ENCODE data around the gene CXXC4. TPM values are rescaled to one million over a fixed set of nuclear protein-coding genes. Genes with fewer than 3 reads are reported as not detected.

The CXXC4 gene
- total RNA-seq, 1 experiment from 2014 or later: 0.76 TPM

DNA sequence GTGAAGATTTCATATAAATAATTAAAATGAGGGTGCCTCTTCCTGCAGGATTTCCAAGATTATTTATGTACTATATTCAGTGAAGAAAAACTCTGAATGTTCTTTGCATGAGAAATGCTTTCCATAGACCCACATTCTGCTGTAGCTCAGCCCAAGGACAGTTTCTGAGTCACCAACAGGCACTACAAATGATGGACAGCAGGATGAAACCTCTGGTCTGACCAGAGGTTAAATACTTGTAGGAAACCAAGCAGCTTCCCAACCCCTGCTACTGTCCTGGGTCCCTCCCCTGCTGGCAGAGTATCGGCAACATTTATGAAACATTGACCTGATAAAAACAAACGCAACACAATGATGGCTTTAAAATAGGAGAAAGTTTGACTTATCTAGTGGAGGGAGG lies 73.1 kb downstream of the CXXC4 start:
- H2AFZ ChIP-seq: no peak overlapping the region
- DNase-seq: no peak
- no peak overlapping the region for H3K4me2 ChIP-seq
- no peak overlapping the region for H3K27ac ChIP-seq
- no peaks in the 10 kb centered on the region for H4K20me1 ChIP-seq (ENCODE audit: insufficient read depth)
- no peaks in the 10 kb centered on the region for H3K9me2 ChIP-seq (ENCODE audit: insufficient read depth)
- H3K4me3 ChIP-seq: no peak overlapping the region
- TF ChIP-seq EZH2 (IDR thresholded peaks at IDR 0.05; ENCODE audit: low read depth): no peak
- TF ChIP-seq, protein P1, sequence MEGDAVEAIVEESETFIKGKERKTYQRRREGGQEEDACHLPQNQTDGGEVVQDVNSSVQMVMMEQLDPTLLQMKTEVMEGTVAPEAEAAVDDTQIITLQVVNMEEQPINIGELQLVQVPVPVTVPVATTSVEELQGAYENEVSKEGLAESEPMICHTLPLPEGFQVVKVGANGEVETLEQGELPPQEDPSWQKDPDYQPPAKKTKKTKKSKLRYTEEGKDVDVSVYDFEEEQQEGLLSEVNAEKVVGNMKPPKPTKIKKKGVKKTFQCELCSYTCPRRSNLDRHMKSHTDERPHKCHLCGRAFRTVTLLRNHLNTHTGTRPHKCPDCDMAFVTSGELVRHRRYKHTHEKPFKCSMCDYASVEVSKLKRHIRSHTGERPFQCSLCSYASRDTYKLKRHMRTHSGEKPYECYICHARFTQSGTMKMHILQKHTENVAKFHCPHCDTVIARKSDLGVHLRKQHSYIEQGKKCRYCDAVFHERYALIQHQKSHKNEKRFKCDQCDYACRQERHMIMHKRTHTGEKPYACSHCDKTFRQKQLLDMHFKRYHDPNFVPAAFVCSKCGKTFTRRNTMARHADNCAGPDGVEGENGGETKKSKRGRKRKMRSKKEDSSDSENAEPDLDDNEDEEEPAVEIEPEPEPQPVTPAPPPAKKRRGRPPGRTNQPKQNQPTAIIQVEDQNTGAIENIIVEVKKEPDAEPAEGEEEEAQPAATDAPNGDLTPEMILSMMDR (conservative IDR thresholded peaks at IDR 0.05): no peak
- no TSS peak for BruUV-seq (replicated peaks)
- intact Hi-C loops (cut with micrococcal nuclease; ENCODE audit: unreplicated experiment): no loop called here
- no peaks in the 10 kb centered on the region; the same call in 1 of the 2 replicates for H3K4me1 ChIP-seq (replicated peaks; ENCODE audit: insufficient read depth)
- H3K9me3 ChIP-seq (ENCODE audit: insufficient read depth, low read depth): no peaks in the 10 kb centered on the region
- H3K36me3 ChIP-seq (ENCODE audit: low read depth): no peaks in the 10 kb centered on the region
- H3K27me3 ChIP-seq (ENCODE audit: insufficient read depth, low read depth): no peaks in the 10 kb centered on the region
- POLR2A ChIA-PET (ENCODE audit: unreplicated experiment): no interaction called here
- H3F3A ChIP-seq (ENCODE audit: insufficient read depth, low read depth): no peaks in the 10 kb centered on the region
- CTCF ChIA-PET: no interaction called here
- no peaks in the 10 kb centered on the region for H3K79me2 ChIP-seq (ENCODE audit: low read depth)

DNA sequence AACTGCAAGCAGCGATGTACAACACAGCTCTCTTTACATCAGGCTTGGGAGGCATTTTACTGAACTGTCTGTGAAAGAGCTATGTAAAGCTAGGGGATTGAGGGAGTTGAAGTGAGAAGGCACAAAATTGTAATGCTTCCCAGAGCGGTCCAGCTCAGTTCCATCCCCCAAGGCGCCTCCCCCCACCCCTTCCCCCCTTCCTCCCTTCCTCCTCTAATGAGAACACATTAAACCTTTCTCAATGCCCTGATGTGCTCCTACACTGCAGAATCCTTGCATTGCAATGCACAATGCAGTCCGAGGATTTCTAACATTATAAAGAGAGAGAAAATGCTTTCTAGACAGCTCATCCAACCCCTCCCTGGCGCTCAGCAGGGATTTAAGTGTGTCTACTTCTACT lies 73.9 kb downstream of the CXXC4 start:
- Histone ChIP-seq H3K4me3 (no peak overlapping the region), H2AFZ (no peak overlapping the region), H3K27me3 (ENCODE audit: insufficient read depth, low read depth) (no peaks in the 10 kb centered on the region), H3K4me1 (replicated peaks; ENCODE audit: insufficient read depth) (no peaks in the 10 kb centered on the region; the same call in 1 of the 2 replicates), H3K4me2 (no peak overlapping the region), H3K36me3 (ENCODE audit: low read depth) (no peaks in the 10 kb centered on the region), H3K27ac (no peak overlapping the region), H3K9me2 (ENCODE audit: insufficient read depth) (no peaks in the 10 kb centered on the region), H3K79me2 (ENCODE audit: low read depth) (no peaks in the 10 kb centered on the region), H3F3A (ENCODE audit: insufficient read depth, low read depth) (no peaks in the 10 kb centered on the region), H3K9me3 (ENCODE audit: insufficient read depth, low read depth) (no peaks in the 10 kb centered on the region), H4K20me1 (ENCODE audit: insufficient read depth) (no peaks in the 10 kb centered on the region)
- no TSS peak for BruUV-seq (replicated peaks)
- ChIA-PET POLR2A (ENCODE audit: unreplicated experiment) (no interaction called here), CTCF (no interaction called here)
- intact Hi-C loops (cut with micrococcal nuclease; ENCODE audit: unreplicated experiment): no loop called here
- TF ChIP-seq, protein P1 (conservative IDR thresholded peaks at IDR 0.05): no peak
- no peak for TF ChIP-seq EZH2 (IDR thresholded peaks at IDR 0.05; ENCODE audit: low read depth)
- DNase-seq: no peak

All from PC-9 (cell line).